Activated CD8-positive, alpha-beta memory T cell treated with anti-CD3 and anti-CD28 coated beads for 36 hours (primary cell): ENCODE data around the gene ARPC2. TPM values are rescaled to one million over a fixed set of nuclear protein-coding genes. Genes with fewer than 3 reads are reported as not detected.

Experiments
- CTCF ChIA-PET: fragments of 350-600 bp; sonication (Branson Sonifier 250); formaldehyde crosslinking; loops from one replicate; lab custom pipeline; 2021; ENCODE audit warnings: antibody characterized with exemption; lab: Charles Lee
- POLR2A ChIA-PET: fragments of 350-600 bp; sonication (Branson Sonifier 250); formaldehyde crosslinking; loops from one replicate; lab custom pipeline; 2021; ENCODE audit warnings: antibody characterized with exemption; lab: Charles Lee
- total RNA-seq, 2 experiments: library from RNA; stranded (reverse); gene quantifications; one replicate each; pipeline ENCODE4 v1.2.3, GENCODE V29; 2021

The ARPC2 gene
- total RNA-seq, 2 experiments from 2014 or later, result 560 to 584 TPM

DNA sequence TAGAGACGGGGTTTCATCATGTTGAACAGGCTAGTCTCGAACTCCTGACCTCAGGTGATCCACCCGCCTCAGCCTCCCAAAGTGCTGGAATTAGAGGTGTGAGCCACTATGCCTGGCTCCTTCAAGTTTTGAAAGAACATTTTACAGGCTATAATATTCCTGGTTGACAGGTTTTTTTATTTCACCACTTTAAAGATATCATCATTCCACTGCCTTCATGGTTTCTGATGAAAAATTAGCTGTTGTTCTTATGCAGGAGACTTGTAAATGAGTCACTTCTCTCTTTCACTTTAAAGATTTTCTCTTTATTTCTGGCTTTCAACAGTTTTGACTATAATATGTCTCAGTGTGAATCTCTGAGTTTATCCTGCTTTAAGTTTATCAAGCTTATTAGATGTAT is 7.9 kb upstream of the ARPC2 start:
- POLR2A ChIA-PET, result interaction anchor here (0.6 kb wide), 1 partner anchor 970 kb away, joined by 3 read pairs; no protein-coding TSS in a partner anchor
- CTCF ChIA-PET, result interaction anchor here (1.2 kb wide), 1 partner anchor 21 kb away, joined by 5 read pairs; no protein-coding TSS in a partner anchor

DNA sequence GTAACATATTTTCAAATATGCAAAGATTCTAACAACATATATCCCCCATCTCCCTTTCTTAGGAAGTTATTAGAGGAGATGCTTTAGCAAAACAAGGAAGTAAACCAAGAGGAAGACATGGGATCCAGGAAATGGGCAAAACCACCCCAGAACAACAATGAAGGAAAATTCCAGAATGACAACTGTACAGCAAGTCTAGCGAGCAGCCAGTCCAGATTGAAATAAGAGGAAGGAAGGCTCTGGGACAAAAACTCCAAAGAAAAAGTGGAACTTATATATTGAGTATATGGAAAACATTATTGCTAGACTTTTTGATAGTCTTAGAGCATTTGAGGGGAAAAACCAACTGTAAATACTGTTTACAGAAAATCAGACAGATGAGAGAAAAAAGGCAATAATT is 2.9 kb upstream of the ARPC2 start:
- ChIA-PET POLR2A (no interaction called here), CTCF (no interaction called here)

DNA sequence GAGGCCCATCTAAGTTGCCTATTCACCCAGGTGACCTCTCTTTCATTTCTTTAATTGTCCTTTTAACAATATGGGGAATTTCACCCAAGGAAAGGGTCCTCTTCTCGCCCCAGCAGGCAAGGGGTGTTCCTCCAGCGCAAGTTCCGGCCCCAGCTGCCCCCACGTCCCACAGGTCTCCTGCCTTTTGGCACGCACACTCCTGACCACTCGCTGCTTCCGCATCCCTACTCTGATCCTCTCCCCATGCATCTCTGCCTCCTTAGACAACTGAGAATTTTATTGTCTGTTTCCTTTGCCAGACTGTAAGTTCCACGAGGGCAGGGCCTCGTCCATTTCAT is 684 bp upstream of the ARPC2 start:
- CTCF ChIA-PET, result interaction anchor here (1.4 to 1.6 kb wide), 2 partner anchors 21 to 180 kb away, joined by 3 read pairs; no protein-coding TSS in a partner anchor

DNA sequence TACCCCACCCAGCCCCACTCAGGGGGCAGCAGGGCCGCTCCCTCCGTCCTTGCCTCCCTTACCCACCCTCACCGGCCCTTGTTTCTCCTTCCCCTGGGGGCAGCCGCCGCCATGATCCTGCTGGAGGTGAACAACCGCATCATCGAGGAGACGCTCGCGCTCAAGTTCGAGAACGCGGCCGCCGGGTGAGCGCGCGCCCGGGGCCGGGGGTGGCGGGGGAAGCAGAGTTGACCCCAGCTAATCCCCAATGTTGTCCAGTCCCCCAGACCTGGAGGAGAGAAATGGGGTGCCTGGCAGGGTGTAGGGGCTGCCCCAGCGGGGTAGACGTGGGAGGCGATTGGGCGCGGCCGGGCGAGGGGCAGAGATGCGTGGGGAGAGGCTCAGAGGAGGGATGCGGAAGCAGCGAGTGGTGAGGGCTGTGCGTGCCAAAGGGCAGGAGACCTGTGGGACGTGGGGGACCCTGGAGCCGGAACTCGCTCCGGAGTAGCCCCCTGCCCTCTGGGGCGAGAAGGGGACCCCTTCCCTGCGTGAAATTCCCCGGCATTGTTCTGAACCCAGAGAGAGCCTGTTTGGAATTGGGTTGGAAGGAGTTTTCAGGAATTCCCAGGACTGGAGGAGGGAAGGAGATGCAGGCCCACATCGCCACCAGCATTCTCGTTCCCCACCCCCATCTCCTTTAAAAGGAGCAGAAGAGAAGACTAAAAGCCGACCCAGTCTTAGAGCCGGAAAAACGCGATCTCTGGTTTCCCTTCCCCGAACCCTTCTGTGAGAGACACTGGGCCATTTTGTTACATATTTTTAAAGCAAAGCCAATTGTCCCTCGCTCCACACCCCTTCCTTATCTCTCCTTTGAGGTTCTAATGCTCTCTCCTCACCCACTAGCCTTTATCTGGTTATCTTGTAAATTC is 625 bp downstream of the ARPC2 start:
- POLR2A ChIA-PET, result interaction anchor here (5.6 kb wide), 1 partner anchor 12 kb away, joined by 30 read pairs; no protein-coding TSS in a partner anchor
- CTCF ChIA-PET, result interaction anchor here (1.4 kb wide), 1 partner anchor 20 kb away, joined by 3 read pairs; no protein-coding TSS in a partner anchor

More for the DNA sequence above, 684 bp upstream of the ARPC2 start:
- POLR2A ChIA-PET, result interaction anchor here (0.8 to 0.9 kb wide), 2 partner anchors 13 to 15 kb away, joined by 4 to 12 read pairs; no protein-coding TSS in a partner anchor

DNA sequence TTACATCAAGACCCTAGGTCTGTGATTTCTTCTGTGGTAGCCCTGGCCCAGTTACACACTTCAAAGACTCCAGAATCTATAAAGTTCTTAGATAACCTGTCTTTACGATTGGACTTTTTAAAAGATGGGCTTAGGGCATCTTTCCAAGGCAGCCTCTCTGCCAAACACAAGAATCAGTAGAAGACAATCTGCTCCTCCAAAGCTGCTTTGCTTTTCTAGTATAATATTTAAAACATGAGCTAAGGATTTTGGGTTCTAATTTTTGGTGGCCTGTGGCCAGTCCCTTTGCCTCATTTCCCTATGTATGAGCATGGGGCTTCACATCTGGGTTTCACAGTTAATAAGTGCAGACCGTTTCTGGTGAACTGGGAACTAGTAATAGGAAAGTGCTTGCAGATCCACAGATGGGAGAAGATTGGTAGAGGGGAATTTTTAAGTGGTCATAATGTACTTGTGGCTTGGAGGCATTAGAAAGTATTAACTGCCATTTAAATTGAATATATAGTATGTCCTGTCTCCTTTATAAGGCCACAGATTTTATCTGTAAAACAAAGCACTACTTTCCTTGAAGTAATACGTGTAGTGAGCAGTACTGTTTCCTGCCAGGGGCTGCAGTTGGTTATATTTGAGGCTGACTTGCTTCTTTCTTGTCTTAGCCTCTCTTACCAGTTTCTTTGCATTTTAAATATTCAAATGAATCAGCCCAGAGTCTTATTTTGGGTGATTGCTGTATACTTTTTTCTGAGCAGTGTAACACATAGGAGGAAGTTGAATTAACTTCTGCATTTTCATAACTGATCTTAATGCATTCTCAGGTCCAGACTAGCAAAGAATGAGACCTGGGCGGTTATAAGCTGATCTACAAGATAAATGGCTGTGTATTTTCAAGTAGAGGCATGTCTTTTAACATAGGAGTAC is 1.5 kb downstream of the ARPC2 start:
- ChIA-PET POLR2A (interaction anchor here (5.6 kb wide), 1 partner anchor 11 kb away, joined by 30 read pairs; no protein-coding TSS in a partner anchor), CTCF (interaction anchor here (0.6 to 1.9 kb wide), 3 partner anchors 27 to 75 kb away, joined by 3 to 5 read pairs (median 4); no protein-coding TSS in a partner anchor)

DNA sequence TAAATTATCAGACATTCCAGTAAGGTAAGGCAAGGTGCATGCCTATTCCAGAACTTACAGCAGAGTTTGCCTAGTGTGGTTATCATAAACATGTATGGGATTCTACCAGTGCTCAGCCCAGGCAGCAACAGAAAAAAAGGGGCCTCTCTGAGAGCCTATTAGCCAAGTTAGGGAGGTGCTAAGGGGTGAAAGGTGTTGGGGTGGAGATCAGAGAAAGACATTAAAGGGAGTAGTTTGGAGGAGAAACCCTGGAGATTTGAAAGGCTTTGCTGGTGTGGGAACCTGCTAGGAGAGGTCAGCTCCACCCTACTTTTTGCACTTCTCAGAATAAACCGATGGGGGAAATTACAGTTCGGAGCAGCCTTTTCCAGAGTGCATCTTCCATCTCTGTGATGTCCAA is 2.9 kb downstream of the ARPC2 start:
- ChIA-PET POLR2A (interaction anchor here (0.7 to 5.6 kb wide), 4 partner anchors 10 to 64 kb away, joined by 3 to 30 read pairs (median 4); no protein-coding TSS in a partner anchor), CTCF (interaction anchor here (1.2 to 2.5 kb wide), 3 partner anchors 10 to 50 kb away, joined by 3 to 11 read pairs (median 5); no protein-coding TSS in a partner anchor)

DNA sequence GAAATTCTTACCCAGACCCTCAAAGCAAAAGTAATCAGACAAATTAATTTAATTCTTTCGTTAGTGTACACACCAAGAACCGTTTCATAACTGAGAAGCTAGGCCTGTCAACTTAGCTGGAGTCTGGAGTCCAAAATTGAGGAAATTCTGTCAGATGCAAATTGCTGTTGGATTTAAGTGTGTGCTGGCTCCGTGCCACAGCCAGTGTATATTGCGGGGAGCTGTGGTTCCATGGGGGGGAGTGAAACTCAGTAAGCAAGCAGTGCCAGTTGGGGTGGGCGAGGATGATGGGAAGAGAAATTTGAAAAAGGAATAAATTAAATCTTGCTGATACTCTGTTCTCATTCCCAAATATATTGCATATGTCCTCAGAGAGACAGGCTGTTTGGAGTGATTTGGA is 4.0 kb downstream of the ARPC2 start:
- ChIA-PET POLR2A (interaction anchor here (1.3 to 5.6 kb wide), 2 partner anchors 9 to 63 kb away, joined by 3 to 30 read pairs; no protein-coding TSS in a partner anchor), CTCF (interaction anchor here (1.1 to 2.5 kb wide), 4 partner anchors 9 to 51 kb away, joined by 3 to 11 read pairs (median 3); no protein-coding TSS in a partner anchor)

DNA sequence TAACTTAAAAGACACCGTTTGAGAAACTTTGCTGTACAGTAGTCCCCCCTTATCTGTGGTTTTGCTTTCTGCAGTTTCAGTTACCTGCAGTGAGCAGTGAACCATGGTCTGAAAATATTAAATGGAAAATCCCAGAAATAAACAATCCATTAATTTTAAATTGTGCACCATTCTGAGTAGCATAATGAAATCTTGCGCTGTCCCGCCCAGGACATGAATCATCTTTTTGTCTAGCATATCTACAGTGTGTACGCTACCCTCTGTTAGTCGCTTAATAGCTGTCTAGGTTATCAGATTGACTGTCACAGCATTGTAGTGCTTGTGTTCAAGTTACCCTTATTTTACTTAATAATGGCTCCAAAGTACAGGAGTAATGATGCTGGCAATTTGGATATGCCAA is 6.1 kb downstream of the ARPC2 start:
- POLR2A ChIA-PET, result interaction anchor here (5.6 kb wide), 1 partner anchor 7 kb away, joined by 30 read pairs; no protein-coding TSS in a partner anchor

DNA sequence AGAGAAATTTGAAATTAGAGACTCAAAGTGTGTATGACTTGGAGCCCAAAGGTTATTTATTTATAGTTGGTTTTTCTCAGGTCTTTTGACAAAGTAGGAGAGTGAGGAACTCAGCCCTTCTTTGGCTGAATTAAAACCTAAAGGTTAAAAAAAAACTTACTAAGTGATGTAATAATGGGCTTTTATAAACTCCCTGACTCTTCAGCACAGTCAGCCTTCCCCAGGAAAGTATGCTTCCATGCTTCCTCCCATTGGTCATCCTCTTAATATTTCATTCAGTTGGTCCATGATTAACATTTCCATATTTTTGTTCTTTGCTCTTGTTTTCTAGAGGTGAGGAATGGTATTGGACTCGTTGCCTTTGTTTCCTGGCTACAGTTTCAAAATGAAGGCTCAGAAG is 7.2 kb downstream of the ARPC2 start:
- ChIA-PET CTCF (no interaction called here), POLR2A (no interaction called here)

More for the DNA sequence above, 6.1 kb downstream of the ARPC2 start:
- CTCF ChIA-PET, result interaction anchor here (1.0 kb wide), 1 partner anchor 47 kb away, joined by 3 read pairs; the partner anchor contains the start of genes AAMP and PNKD

DNA sequence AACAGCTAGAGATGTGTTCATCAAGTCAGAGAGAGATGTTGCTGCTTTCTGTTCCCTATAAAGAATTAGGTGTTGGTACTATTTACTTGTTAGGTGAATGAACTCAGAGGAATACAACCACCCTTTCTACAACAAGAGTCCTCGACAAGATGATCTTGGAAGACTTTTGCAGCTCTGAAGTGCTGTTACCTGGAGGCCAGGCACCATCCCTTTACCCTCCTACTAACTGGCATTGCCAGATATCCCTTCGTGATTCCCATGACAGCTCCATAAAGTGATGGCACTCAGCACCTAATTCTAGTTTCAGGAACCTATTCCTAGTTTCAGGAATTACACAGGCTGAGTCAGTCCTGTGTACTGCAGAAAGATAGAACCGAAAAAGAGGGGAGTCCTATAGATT is 9.9 kb downstream of the ARPC2 start:
- ChIA-PET CTCF (no interaction called here), POLR2A (interaction anchor here (0.6 kb wide), 2 partner anchors 11 to 69 kb away, joined by 3 to 10 read pairs; no protein-coding TSS in a partner anchor)

DNA sequence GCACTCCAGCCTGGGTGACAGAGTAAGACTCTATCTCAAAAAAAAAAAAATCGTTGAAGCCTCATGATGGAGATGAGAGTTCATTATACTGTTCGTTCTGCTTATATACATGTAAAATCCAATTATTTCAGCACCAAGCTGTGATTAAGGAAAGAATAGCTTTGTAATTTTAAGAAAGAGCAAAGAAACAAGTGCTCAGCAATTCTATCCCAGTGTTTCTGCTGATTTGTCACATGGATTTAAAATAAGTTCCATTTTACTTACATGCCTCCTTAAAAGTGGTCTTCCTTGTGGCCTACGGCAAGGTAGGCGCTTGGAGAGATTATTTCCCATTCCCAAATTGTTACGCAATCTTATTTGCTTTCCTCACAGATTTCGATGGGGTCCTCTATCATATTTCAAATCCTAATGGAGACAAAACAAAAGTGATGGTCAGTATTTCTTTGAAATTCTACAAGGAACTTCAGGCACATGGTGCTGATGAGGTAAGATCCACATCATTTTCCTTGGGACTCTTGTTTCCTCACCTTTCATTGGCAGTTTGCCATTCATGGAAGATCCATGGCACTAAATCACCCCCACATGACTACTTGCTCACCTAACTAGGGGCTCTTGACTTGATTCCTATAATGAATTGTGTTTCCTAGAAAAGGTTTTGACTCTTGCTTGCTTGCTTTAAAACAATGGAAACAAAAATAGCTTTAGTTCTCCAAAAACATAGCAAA is 11.5 kb downstream of the ARPC2 start:
- CTCF ChIA-PET, result interaction anchor here (1.6 to 2.9 kb wide), 2 partner anchors 8 to 13 kb away, joined by 4 to 11 read pairs; no protein-coding TSS in a partner anchor
- POLR2A ChIA-PET, result interaction anchor here (1.5 to 4.0 kb wide), 2 partner anchors 8 to 12 kb away, joined by 12 to 30 read pairs; no protein-coding TSS in a partner anchor

DNA sequence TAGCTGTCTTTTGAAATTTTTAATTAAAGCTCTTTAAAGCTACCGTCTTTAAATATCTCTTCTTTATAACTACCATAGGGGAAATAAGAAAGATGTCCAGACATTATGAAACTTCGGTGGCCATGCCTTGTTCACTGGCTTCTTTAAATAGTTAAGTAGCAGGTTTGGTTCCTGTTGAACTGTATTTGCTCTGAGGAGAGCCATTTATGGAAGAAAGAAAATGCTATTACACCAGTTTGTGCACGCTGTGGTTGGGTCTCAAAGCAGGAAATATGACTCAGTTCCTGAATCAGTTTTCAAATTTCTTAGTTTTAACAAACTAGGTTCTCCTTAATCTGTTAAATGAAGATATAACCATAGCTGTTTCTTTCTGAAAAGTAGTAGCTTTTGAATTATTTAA is 12.2 kb downstream of the ARPC2 start:
- CTCF ChIA-PET, result interaction anchor here (0.8 to 2.9 kb wide), 5 partner anchors 8 to 171 kb away, joined by 3 to 11 read pairs (median 4); partner anchors contain the start of gene CTDSP1
- POLR2A ChIA-PET, result interaction anchor here (1.5 to 4.0 kb wide), 2 partner anchors 9 to 13 kb away, joined by 12 to 30 read pairs; no protein-coding TSS in a partner anchor

DNA sequence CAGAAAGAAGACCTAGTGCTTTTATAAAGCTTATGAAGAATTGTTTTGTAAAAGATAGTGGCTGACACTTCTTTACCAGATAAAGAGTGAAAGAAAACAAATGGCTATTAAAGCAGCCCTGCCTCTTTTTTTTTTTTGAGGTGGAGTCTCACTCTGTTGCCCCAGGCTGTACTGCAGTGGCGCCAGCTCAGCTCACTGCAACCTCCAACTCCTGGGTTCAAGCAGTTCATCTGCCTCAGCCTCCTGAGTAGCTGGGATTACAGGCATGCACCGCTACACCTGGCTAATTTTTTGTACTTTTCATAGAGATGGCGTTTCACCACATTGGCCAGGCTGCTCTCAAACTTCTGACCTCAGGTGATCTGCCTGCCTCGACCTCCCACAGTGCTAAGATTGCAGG is 12.9 kb downstream of the ARPC2 start:
- CTCF ChIA-PET, result interaction anchor here (0.8 to 2.9 kb wide), 6 partner anchors 9 to 170 kb away, joined by 3 to 11 read pairs (median 4); partner anchors contain the start of gene CTDSP1
- POLR2A ChIA-PET, result interaction anchor here (1.5 to 4.0 kb wide), 2 partner anchors 10 to 13 kb away, joined by 12 to 30 read pairs; no protein-coding TSS in a partner anchor

DNA sequence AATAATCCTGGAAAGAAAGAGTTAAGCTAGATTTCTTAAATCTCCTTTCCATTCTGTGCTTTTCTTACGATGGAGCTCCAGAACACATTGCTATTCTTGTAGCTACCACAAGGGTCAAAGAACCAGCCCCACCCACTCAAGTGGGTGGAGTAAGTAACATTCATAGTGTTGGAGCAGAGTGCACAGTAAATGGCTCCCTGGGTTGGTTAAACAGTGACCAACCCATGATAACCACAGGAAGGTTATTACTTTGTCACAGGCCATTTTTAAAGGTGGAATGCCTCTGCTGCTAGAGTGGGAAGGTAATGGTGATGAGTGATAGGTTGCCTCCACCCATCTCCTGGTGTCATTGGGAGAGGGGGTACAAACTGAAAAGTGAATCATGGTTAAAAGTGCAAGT is 13.9 kb downstream of the ARPC2 start:
- CTCF ChIA-PET, result interaction anchor here (1.1 to 2.9 kb wide), 4 partner anchors 10 to 56 kb away, joined by 3 to 11 read pairs (median 5); no protein-coding TSS in a partner anchor
- POLR2A ChIA-PET, result interaction anchor here (0.6 to 4.0 kb wide), 3 partner anchors 11 to 249 kb away, joined by 4 to 30 read pairs (median 4); partner anchors contain the start of gene ARPC2

DNA sequence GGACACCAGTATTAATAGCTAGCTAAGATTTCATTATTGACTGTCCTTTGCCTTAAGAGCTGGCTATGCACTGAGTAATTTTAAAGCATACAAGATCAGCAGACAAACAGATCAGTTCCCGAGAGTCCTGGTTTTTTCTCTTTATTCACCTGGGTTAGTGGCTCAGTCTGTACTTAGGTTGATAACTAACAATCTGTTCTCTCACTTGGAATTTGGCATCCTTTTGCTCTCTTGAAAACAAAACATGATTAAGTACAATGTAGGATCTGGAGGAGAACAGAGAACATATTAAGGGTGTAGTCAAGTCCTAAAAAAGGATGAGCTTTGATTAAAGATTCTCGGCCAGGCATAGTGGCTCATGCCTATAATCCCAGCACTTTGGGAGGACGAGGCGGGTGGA is 16.6 kb downstream of the ARPC2 start:
- ChIA-PET CTCF (interaction anchor here (1.3 kb wide), 1 partner anchor 24 kb away, joined by 5 read pairs; no protein-coding TSS in a partner anchor), POLR2A (no interaction called here)

DNA sequence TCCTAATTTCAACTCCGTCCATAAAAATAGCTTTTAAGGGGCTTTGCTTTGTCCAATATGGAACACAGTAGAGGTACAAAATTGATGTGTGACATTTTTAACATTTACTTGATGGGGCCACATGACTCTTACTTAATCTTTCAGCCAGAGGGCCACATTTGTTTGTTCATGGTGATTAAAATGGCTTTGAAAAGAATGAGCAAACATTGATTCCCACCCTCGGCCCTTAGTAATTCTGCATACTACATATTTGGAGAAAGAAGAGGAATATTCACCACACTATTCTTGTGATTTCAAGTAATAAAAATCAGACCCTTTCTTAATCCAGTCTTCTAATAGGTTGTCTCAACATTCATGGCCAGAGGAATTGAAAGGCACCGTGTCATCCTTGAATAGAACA is 17.5 kb downstream of the ARPC2 start:
- ChIA-PET POLR2A (interaction anchor here (0.6 kb wide), 1 partner anchor 429 kb away, joined by 7 read pairs; no protein-coding TSS in a partner anchor), CTCF (interaction anchor here (1.0 kb wide), 1 partner anchor 13 kb away, joined by 3 read pairs; no protein-coding TSS in a partner anchor)

DNA sequence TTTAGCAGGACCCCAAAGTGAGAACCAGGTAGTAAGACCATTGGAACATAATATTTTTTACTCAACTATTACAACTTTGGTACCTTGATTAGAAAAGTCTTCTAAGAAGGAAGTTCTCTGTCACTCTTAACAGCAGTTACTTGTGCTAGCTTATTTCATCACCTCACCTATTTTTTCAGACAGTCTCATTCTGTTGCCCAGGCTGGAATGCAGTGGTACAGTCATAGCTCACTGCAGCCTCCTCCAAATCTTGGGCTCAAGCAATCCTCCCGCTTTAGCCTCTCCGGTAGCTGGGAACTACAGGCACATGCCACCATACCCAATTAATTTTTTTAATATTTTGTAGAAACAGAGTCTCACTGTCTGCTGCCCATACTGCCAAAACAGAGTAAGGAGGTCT is 18.0 kb downstream of the ARPC2 start:
- POLR2A ChIA-PET, result no interaction called here

More for the DNA sequence above, 18.0 kb downstream of the ARPC2 start:
- CTCF ChIA-PET, result interaction anchor here (1.0 kb wide), 1 partner anchor 14 kb away, joined by 3 read pairs; no protein-coding TSS in a partner anchor
